NCI-H2107 treated with DMSO at 0.1 percent for 48 hours (cell line): Measurements from ENCODE around the gene EVC.

Experiments
- DNase-seq: peaks from one replicate; lab custom pipeline; 2025; ENCODE audit not compliant: unreplicated experiment; lab: John Stamatoyannopoulos, UW

Gene EVC

DNA sequence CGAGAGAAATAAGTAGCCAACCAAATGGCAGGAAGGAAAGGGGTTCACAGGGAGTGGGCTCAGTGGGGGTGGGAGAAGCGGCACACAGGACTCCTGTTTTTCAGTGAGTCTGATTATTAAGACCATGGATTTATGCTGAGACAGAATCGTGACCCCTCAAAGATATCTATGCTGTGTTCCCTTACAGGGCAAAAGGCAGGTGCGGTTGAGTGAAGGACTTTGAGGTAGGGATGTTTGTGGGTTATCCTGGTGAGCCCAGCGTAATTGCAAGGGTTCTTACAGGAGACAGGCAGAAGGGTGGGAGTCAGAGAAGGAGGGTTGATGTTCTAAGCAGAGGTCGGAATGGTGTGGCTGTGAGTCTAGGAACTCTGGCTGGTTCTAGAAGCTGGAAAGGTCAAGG, 73.0 kb downstream of the EVC start:
- no peak for DNase-seq

DNA sequence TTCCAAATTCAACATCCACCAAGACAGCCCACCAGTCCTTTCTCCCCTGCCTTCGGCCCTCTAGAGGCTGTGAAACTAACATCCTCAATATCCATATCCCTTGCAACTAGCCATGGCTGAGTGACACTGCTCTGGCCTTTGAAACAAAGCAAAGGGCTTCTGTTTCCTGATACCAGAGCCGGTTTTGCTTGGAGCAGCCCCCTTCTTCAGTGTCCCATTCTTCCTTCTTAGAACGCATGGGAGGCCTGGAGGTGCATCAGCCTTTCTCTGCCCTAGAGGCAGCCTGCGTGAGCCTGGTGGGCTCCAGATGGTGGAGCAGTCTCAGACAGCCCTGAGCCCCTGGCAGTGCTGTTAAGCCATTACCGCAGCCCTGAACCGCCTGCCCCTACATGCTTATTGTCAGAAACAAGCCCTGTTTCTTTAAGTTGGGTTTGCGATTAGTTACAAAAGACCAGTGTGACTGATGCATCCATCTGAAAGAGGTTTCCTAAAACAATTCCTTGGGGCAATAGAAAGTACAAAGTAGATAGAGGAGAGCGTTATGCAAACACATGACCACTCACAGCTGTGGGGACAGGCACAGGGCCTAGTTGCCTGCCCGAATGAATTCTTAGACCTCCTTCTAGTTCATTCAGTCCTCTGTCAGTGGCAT, 74.1 kb downstream of the EVC start:
- DNase-seq: no peak

DNA sequence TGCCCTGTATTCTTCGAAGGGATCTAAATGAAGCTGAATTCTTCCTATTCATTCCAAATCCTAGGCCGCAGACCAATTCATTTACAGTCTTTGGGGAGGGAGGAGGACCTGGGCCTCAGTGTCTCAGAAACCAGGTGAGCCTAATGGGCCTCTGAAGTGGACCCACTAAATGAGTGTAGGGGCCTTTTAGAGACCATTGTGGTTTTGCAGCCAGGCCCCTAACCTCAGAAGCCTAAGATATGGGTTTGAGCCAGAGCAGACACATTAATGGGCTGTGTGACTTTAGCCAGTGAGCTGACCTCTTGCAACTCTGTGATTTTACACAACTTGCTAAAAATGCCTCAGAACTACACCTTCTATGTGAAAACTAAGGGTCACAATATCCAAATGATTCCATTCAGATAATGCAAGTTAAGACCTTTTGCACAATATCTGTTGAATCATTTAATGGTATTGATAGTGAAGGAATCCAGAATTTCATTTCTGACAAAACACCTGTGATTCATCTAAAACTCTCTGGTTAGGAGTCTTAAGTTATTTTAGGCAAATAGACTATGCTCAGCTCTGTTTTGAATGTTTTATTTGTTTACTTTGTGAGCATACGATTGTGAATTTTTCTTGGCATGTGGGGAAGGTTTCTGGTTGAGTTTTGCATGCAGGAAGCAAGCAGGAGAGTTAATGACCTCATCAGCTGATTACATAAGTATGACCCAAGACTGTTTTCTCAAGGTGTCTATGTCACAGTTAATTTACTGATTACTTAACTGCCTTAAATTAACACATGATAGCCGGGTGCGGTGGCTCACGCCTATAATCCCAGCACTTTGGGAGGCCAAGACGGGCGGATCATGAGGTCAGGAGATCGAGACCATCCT, 75.0 kb downstream of the EVC start:
- DNase-seq: no peak

DNA sequence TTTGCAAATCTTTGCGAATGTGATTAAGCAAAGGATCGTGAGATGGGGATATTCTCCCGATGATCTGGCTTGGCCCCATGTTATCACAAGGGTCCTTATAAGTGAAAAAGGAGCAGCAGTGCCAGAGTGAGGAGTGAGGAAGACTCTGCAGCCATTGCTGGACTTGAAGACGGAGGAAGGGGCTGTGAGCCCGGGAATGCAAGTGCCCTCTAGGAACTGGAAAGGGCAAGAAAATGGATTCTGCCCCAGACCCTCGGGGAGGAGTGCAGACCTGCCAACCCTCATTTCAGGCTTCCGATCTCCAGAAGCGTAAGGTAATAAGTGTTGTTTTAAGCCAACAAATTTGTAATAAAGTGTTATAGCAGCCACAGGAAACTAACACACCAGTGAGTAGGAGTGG, 76.3 kb downstream of the EVC start:
- no peak for DNase-seq

DNA sequence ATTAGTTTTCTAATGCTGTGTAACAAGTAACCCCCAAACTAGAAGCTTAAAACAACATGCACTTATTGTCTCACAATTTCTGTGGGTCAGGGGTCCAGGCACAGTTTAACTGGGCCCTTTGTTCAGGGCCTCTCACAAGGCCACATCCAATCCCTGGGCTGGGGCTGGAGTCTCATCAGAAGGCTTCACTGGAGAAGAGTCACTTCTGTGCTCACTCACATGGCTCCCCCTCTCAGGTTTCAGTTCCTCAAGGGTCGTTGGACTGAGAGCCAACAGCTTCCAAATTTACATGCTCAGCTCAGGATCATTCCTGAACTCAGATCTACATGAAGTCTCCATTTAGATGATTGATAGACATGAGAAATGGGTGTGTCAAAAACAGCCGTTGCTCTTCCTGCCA, 77.1 kb downstream of the EVC start:
- no peak for DNase-seq

DNA sequence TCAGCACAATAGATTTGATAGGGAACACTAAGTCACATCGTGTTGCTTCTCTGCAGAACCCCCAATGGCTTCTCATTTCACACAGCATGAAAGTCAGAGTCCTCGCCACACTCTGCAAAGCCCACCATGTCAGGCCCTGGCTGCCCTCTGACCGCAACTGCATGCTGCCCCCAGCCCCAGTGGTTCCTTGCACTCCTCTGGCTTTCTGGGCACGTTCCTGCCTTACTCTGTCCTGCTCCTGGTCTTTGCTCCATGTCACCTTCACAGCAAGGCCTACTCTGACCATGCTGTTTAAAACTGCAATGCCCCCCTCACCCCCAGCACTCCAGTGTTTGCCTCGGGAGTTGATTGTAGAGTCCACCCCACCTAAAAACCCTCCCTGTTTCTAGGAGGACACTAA, 78.1 kb downstream of the EVC start:
- DNase-seq: no peak

DNA sequence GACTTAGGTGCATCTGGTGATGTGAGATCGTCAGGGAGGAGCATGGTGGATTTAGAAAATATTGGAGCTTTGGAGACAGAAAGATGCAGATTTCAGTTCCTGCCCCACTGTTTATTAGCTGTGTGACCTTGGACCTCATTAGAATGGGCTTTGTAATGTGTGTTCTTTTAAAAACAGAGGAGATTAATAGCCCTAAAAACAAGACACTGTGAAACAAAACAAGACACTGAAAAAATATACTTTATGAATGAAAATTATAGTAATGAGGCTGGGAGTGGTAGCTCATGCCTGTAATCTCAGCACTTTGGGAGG, 79.5 kb downstream of the EVC start:
- DNase-seq: no peak

DNA sequence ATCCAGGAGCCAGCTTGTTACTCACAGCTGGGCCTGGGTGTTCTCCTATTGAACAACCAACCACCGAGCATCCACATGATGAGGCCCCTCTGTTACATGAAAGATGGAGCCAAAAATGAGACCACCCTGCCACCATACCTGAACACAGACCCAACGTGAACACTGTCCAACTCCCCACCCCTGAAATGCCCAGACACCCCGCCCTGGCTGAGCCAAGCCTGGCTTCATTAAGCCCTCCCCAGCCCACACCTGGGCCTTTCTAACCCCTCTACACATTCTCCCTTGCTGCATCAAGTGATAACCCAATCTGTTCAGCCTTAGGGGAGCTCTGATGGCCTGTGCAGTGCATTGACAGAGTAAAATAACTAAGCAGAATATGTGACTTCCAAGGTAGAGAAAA, 80.7 kb downstream of the EVC start:
- DNase-seq: no peak

DNA sequence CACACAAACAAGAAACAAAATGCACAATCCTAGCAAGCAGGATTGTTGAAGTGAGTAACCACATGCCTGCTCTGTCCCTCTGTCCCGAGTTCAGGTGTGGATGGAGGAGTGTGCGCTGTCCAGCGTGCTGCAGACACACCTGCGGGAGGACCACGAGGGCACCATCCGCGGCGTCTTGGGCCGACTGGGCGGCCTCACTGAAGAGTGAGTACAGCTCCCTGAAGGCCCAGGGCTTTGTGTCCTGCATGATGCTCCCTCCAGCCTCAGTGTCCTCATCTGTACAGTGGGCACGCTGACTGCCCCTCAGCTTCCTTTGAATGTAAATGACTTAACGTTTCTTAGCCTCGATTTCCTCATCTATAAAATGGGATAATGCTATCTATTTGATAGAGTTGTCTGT, 82.5 kb downstream of the EVC start:
- DNase-seq: no peak

DNA sequence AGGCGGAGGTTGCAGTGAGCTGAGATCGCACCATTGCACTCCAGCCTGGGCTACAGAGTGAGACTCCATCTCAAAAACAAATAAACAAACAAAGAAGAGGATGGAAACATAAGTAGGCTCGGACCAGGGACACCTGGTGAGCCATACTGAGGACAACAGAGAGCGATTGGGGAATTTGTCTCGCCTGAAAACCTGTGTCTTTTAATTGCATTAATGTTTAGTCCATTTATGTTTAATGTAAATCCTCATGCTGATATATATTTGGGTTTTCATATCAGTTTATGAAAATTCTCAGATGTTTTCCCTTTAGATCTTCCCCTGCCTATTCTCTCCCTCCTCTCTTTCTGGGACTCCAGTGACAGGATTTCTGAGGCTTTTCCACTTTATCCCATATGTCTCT, 84.6 kb downstream of the EVC start:
- no peak for DNase-seq

DNA sequence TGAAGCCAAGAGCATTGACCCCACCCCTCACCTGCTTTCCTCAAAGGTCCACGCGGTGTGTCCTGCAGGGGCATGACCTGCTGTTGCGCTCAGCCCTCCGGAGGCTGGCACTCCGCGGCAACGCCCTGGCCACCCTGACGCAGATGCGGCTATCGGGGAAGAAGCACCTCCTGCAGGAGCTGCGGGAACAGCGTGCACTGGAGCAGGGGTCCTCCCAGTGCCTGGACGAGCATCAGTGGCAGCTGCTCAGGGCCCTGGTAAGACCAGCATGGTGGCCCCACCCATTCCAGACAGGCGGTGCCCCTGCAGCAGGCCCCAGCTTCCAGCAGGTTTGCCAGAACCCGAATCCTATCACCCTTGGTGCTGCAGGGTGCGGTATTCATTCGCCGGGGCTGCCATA, 86.0 kb downstream of the EVC start:
- no peak for DNase-seq

DNA sequence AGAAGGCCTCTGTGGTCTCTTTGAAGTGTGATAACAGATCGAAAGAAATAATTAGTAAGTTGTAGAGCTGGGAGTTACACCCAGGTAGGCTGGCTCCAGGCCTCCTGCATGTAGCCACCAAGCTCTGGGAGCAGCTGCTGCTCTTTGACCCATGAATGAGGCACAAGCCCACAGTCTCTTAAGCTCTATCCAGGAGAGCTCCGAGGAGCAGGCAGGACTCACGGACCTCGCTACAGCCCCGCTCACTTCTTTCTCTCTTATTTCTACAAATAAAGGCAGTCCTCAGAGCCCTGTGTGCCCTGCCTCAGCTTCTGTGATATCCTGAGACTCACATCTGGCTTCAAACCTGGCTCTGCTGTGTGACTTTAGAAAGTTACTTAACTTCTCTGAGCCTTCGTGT, 86.9 kb downstream of the EVC start:
- DNase-seq: no peak

DNA sequence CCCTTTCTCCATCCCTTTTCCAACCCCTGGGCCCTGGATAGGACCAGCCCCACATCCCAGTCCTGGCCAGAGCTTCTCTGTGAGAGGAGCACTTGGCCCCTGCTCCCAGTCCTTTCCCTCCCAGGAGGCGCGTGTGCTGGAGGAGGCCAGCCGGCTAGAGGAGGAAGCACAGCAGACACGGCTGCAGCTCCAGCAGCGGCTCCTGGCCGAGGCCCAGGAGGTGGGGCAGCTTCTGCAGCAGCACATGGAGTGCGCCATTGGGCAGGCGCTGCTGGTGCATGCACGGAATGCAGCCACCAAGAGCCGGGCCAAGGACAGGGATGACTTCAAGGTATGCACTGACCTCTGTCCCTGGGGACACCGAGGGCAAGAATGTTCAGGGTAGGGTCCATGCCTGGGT, 87.5 kb downstream of the EVC start:
- no peak for DNase-seq

DNA sequence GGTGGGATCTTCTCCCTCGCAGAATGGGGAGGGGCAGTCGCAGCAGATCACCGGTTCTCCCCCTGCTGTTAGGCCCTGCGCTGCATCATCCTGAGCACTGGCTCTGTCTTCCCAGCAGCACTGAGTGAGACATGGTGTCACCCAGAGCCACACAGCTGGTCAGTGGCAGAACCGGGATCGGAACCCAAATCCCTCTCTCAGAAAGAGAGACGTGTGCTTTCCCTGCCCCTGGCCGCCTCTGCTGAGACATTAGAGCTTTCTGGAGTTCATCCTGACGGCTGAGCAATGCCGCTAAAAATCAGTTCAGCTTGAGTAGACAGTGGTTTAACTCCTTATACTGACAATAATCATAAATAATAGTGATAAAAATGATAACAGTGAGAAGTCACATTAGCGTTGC, 87.9 kb downstream of the EVC start:
- DNase-seq: no peak

DNA sequence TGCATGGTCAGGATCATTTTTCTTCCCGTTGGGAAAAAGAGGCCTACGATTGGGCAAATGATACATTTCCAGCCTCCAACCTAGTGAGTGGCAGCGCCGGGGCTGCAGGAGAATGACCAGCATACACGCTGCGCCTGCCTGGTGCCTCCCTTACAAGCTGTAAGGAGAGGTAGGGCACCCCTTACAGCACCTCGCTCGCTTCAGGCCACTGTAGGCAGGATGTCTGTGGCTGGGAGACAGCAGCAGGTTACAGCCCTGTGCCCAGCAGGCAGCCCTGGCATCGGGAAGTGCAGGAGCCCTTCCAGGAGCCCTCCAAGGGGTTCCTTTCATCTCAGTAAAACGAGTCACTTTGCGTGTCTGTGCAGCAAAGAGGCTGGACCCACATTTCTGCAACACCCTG, 88.4 kb downstream of the EVC start:
- no peak for DNase-seq

DNA sequence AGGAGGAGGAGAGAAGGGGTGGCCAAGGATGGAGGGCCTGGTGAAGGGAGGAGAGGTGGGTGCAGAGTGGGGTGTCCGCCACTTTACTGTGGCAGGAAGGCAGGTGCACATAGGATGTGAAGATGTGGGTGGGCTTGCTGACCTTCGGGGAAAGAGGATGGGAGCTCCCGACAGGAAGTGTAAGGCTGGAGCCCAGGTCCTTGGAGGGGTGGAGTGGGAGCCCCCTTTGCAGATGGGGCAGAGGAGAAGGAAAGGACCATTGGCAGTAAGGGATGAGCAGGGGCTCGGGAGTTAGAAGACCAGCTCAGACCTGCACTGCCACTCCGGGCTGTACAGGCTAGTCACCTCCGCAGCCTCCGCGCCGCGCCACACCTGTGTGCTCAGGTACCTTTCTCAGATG, 89.5 kb downstream of the EVC start:
- no peak for DNase-seq

DNA sequence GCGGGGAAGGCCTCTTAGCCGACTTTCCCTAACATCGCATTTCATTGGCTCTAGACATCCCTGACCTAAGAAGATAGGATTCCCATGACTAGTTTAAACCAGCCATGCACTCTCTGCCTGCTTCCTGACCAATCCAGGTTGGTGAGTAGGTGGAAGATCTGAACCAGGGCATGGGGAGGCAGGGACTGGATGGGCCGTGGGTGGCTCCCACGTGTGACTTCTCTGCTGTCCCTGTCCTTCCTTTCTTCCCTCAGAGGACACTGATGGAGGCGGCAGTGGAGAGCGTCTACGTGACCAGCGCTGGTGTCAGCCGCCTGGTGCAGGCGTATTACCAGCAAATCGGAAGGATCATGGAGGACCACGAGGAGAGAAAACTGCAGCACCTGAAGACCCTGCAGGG, 90.7 kb downstream of the EVC start:
- DNase-seq: no peak

DNA sequence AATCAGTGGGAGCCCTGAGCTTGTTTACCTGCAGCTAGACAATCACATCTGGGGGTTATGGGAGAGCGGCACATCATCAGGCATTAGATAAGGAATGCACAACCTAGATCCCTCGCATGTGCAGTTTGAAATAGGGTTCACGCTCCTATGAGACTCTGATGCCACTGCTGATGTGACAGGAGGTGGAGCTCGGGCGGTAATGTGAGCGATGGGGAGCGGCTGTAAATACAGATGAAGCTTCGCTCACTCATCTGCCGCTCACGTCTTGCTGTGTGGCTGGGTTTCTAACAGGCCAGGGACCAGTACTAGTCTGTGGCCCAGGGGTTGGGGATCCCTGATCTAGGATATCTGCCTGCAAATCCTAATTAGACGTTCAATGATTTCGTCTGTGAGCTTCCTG, 91.6 kb downstream of the EVC start:
- DNase-seq: no peak

DNA sequence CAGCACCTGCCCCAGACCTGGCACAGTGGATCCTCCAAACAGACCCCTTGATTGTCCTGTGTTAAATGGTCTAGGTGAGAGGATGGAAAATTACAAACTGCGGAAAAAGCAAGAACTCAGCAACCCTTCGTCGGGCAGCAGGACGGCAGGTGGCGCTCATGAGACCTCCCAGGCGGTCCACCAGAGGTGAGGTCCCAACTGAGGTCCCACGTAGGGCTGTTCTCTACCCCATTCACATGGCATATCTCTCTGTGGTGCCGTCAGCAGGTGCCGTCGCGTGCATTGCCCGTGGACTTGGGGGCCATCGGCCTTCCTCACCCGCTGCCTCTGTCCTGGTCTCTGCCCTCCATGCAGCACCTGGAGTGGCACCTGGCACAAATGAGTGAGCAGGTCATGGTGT, 93.7 kb downstream of the EVC start:
- DNase-seq: no peak

DNA sequence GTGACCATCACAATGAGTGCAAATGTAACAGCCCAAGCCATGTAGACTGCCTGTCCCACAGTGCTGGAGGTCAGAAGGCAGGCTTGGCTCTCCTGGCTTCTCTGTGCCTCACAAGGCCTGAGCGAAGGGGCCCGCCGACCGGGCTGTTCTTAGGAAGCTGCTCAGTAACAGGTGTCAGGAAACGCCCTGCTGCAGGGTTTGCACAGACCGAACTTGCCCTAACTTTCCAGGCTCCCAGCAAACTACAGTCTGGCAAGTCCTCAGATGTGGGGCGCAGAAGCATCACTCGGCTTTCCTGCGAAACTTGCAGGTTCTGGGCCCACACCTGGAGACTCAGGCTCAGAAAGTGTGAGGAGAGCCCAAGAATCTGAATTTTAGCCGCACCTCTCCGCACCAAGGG, 94.3 kb downstream of the EVC start:
- DNase-seq: no peak

DNA sequence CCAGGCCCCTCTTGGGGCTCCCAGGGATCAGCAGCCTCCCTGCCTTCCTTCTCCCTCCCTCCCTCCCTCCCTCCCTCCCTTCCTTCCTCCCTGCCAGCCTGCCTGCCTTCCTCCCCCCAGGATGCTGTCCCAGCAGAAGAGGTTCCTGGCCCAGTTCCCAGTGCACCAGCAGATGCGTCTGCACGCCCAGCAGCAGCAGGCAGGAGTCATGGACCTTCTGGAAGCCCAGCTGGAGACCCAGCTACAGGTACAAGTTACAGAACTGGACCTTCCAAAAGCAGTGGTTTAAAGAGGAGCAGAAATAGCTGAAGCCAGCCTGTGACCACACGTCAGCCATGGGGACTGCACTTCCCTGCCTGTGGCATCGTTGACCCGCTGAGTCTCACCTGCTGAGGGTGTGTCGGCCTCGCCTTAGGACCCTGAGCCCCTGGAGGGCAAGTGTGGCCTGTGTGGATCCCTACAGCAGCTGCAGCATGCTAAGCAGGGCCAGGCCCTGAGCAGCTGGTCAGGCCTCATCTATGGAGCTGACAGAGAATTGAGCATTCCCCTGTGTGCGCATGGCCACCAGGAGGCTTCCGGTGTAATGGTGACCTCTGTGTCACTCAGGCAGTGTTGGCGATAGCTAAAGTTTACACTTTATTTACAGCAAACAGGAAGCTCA, 97.2 kb downstream of the EVC start:
- DNase-seq: no peak

DNA sequence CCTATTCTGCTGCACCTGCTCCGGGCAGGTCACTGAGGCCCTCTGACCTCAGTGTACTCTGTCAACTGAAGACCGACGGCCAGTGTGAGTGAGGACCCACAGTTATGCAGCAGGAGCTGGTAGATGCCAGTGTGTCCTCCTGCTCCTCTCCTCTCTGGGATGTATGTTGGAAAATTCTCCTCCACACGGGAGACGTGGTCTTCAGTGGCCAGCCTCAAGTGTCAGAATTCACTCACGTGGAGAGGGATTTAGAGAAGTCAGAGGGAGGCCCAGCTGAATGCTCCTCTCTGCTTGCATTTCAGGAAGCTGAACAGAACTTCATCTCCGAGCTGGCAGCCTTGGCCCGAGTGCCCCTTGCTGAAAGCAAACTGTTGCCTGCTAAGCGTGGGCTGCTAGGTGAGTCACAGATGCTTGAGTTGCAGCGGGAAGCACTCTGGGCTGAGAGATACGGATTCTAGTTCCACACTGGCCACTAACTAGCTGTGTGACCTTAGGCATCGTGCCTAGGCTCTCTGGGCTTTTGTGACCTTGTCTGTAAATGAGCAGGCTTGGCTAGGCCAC, 98.3 kb downstream of the EVC start:
- no peak for DNase-seq
